HPDE6-E6E7 (cell line): Measurements from ENCODE around the gene SAC3D1.

Source experiments
- DNase-seq: peaks from one replicate; pipeline ENCODE4 v3.0.0; 2011; ENCODE audit warnings: missing footprints; ENCODE audit errors: extremely low spot score

SAC3D1 gene

GRCh38 chr11:65087827-65088226, 46.8 kb downstream of the SAC3D1 start:
- DNase-seq = no peak

GRCh38 chr11:65089621-65090020, 48.6 kb downstream of the SAC3D1 start:
- DNase-seq = no peak

- no peak for DNase-seq
Observed at GRCh38 chr11:65090628-65091027, 49.6 kb downstream of the SAC3D1 start.
